Posterior vena cava (tissue), 2 donors: ENCODE measurements around the gene UBLCP1. TPM values are rescaled to one million over a fixed set of nuclear protein-coding genes. Genes with fewer than 3 reads are reported as not detected.
A peak's percentile ranks its signal among the peaks of the same experiment; 100 is the strongest.
"Not testable (repeated sequence)": the region's sequence is repeated elsewhere in the genome, so short reads cannot be mapped to it uniquely, and the experiment has no call there.

Experiments
- DNase-seq: peaks from one replicate; pipeline ENCODE4 v3.0.0-alpha.2; 2020; ENCODE audit warnings: low spot score
- intact Hi-C, 2 donors: fragments of 100-400 bp; cut with DNase I; formaldehyde crosslinking; loops; one replicate each; pipeline versions ENCODE4 v1.14.1 to v1.14.2; 2022 to 2023
- total RNA-seq, 2 donors: library from RNA; stranded (reverse); fragmentation: NEBNext Ultra II Directional; extraction: Animal tissue kit (Norgen Biotek cat#: 25700); gene quantifications; one replicate each; pipeline ENCODE4 v1.2.1, GENCODE V29; 2021
- donor health status: DM: yes; HTN: yes; CAD: no.
- donor health status: DM: yes; HTN: yes; CAD: no.

Gene UBLCP1
- total RNA-seq, 2 donors from 2014 or later, result 26.5 to 30.9 TPM

DNA sequence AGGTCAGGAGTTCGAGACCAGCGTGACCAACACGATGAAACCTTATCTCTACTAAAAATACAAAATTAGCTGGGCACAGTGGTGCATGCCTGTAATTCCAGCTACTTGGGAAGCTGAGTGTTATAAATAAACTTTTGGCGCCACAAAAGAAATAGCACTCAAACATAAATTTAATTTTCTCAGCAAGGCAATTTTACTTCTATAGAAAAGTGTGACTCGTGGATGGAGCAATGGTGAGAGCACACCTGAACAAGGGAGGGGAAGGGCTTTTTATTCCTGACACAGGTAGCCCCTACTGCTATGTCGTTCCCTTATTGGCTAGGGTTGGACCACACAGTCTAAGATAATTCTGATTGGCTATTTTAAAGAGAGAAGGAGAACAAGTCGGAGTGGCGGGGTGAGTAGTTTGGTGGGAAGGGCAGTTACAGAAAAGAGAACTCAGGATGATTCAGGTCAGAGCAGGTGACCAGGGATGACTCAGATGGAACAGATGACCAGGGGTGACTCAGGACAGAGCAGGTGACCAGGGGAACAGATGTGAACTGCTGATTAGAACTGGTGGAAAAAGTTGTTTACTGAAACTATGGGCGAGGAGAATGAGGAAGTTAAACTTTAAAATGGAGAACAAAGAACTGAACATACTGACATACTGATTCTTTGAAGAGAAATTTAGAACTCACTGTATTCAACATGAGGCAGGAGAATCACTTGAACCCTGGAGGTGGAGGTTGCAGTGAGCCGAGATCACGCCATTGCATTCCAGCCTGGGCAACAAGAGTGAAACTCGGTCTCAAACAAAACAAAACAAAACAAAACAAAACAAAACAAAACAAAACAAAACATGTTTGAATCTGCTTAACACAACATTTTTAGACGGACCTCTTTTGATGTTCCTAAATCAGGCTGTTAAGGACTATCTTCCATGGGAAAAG lies 39.1 kb downstream of the UBLCP1 start:
- DNase-seq, intact Hi-C loops: not testable (repeated sequence)

DNA sequence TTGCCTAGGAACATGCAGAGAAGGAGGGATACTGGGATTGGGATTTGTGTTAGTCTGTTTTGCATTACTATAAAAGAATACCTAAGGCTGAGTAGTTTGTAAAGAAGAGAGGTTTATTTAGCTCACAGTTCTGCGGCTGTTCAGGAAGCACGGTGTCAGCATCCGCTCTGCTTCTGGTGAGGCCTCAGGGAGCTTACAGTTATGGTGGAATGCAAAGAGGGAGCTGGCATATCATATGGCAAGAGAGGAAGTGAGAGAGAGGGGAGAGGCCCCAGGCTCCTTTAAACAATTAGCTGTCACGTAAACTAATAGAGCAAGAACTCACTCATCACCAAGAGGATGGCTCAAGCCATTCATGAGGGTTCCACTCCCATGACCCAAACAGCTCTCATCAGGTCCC lies 40.2 kb downstream of the UBLCP1 start:
- intact Hi-C loops, result no loop called here

DNA sequence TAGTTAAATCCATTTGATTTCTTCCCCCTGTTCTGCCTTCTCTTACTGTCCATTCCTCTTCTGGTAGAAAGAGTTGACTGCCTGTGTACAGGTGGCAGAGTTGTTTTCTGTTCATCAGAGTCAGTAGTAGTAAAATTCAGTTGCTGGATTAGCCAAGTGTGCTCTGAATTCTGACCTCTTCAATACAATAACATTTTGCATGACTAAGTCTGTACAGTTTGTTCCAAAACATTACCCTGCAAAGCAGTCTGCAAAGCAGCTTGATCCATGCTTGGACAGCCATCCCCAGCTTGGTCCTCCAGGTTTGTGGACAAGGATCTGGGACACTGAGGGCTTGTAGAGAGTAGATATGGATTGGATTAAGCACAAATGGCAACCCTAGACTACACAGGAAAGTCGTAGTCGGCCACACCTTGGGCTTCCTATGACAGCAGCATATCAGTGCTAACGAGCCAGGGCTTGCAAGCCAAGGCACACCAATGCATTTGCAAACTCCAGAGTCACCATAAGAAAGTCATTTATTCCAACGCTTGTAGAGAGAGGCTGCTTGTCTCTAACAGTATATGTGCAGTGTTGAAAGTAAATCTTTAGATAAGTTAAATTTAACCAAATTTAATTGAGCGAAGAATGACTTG lies 42.0 kb downstream of the UBLCP1 start:
- intact Hi-C loops, result no loop called here
- DNase-seq, result no peak

More for the DNA sequence above, 40.2 kb downstream of the UBLCP1 start:
- DNase-seq, result no peak

DNA sequence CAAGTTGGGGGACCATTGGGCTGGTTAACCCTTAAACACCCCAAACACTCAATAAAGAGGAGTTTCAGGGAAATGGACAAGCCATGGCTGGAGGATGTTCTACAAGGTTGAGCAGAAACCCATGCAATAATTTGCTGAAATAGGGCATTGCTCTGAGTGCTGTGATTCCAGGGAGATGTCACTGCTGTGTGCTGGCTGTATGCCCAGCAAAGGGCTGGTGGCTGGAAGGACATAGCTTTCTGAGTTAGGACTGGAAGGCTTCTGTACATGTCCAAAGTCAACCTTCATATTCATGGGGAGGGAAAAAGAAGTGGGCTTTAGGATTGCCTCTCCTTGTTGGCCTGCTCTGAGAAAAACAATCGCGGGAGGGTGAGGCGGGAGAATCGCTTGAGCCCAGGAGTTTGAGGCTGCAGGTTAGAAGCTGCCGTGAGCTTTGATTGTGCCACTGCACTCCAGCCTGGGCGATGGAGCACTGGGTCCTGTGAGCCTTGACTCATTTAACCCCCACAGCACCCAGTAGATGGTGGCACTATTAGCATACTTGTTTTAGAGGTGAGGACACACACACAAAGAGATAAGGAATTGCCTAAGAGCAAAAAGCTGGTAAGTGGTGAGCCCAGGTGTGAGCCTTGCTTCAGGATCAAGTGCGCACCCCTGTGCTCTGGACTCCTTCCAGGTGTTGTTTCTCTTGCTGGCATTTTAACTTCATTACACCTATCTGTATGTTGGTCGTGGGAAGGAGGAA lies 46.8 kb downstream of the UBLCP1 start:
- intact Hi-C loops, result no loop called here

DNA sequence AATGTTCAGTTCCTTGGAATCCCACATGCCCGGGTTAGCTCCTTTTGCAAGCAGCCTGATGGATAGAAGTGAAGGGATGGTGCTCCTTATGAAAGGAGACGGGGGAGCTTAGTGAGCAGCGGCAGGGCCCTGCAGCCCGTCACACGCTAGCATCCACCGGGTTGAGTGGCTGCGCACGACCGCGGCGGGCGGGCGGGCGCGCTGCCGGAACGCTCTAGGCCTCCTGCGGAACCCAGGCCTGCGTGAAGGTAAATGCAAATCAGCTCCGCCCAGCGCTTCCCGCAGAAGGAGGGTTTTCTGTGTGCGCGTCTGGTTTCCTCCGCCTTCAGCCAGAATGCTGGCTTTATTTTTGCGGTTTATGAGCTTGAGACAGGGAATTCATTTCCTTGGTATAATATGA lies 47.4 kb downstream of the UBLCP1 start:
- DNase-seq, result no peak
- intact Hi-C loops, result no loop called here

More for the DNA sequence above, 46.8 kb downstream of the UBLCP1 start:
- DNase-seq, result no peak

DNA sequence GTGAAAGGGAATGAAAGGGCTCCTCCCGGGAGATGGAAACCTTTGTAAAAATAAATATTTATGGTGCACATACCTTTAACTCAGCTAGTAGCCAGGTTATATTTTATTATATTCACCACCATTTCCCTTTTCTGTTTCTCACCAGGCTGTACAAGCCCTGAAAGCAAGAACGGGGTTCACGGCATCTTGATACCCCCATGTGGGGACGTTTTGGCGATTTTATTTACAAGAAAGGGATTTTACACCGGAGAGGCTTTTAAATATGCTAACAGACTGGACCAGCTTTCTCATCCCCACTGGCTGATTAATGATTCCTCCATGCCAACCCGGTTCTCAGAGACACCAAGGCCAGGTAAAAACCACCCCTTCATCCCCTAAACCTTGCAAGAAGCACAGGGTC lies 48.0 kb downstream of the UBLCP1 start:
- intact Hi-C loops, result no loop called here
- DNase-seq, result no peak

DNA sequence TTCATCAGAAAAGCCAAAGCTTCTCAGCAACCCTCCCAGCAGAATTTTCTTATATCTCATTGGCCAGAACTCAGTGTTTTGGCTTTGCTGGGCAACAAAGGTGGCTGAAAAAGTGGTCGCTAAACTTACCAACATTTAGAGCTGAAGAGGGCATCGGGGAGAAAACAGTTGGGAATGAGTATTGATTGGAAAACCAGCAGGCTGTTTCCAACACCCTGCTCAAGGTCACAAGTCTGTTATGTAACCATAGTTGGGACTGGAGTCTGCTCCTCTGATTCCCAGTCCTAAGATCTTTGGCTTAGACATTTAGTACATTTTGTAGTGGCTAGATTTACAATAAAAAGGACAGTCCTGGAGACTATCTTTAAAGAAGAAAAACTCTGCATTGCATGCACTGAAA lies 50.1 kb downstream of the UBLCP1 start:
- DNase-seq, result no peak

DNA sequence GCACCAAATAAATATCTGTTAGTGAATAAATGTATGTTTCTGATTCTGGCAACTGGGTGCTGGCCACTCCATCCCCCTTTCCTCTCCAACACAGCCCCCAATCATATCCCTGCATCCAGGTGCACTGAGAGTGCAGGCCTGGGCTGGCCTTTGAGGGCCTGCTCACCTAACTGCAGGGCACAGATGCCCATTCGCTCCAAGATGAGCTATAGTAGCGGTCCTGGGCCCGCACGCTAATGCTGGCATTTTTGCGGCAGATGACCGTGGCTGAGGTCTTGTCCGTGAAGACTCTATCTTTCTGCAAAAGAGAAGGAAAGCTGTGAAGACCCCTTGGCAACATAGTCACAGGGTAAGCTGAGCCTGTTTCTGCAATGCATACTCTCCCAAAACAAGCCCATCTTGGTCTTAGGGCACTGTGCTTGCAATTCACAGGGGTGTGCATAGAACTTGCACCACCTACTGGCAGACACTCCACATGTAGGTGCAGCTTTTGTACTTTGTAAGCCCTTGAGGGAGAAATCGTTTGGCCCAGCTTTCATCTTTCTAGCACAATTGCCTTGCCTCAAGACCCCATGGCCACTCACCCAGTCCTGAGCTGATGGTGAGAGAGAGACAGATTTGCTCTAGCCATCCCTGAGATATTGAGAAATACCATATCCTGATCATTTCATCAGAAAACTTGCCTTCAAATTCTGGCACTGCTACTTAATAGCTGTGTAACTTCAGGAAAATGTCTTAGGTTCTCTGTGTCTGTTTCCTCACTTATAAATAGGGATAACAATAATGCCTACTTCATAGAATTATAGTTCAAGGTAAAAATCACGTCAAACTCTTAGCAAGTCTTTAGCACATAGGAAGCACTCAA lies 53.7 kb downstream of the UBLCP1 start:
- intact Hi-C loops, result no loop called here
- DNase-seq, result no peak

More for the DNA sequence above, 50.1 kb downstream of the UBLCP1 start:
- intact Hi-C loops, result no loop called here

DNA sequence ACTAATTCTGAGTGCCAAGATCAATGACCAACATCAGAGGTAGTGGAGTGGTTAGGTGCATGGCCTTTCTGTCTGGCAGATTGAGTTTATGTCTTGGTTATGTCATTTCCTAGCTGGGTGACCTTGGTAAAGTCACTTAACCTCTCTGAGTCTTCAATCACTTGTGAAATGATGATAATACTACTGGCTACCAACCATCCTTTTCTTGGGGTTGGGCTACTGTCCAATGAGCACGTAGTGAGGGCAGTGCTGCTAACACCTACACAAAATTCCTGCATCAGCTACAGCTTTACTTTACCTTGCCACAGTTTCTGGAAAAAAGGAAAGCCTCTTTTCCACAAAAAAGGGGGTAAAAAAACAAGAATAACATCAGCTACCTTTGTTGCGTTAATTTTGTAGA lies 54.8 kb downstream of the UBLCP1 start:
- no peak for DNase-seq
- intact Hi-C loops, result no loop called here

DNA sequence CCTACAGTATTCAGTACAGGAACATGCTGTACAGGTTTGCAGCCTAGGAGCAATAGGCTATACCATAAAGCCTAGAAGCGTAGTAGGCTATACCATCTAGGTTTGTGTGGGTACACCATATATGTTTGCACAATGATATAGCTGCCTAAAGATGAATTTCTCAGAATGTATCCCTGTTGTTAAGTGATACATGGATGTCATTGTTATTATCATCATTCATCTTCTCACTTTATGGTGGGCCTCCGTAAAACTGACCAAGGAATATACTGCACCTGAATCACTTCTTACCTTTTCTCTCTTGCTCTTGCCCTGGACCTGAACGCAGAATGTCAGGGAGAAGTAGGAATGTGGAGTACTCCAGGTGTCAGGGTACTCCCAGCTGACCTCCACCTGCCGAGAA lies 55.4 kb downstream of the UBLCP1 start:
- intact Hi-C loops, result no loop called here
- no peak for DNase-seq

DNA sequence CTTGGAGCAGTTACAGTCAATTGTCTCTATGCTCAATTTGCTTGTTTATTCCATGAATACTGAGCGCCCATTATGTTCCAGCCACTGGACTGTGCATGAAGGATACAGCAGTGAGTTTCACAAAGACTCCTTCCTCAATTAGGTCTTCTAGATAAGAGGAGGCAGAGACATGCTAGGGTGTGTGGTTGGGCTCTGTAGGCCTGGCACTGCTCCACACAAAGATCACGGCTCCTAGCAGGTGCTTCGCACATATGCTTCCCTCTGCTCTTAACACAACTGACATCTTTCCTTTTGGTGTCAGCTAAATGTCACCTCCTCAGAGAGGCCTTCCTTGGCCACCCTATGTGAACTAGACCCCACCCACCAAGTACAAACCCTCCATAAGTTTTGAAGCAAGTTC lies 56.3 kb downstream of the UBLCP1 start:
- no peak for DNase-seq
- intact Hi-C loops, result no loop called here

DNA sequence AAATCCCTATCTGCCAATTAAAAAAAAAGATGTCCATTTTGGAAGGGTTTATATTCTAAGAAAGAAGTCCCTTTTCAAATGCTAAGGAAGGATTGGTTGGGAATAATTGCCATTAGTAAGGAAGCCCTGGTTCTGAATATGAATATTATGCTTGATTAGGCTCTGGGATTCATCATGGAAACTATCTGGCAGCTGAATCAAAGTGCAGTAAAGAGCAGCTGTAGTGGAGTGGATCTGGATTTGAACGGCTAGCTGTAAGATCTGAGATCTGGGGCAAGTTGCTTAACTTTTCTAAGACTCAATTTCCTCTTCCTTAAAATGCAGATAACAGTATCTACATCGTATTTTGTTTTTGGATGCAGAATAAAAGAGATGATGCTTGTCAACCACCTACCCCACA lies 56.7 kb downstream of the UBLCP1 start:
- DNase-seq, result no peak
- intact Hi-C loops, result no loop called here

DNA sequence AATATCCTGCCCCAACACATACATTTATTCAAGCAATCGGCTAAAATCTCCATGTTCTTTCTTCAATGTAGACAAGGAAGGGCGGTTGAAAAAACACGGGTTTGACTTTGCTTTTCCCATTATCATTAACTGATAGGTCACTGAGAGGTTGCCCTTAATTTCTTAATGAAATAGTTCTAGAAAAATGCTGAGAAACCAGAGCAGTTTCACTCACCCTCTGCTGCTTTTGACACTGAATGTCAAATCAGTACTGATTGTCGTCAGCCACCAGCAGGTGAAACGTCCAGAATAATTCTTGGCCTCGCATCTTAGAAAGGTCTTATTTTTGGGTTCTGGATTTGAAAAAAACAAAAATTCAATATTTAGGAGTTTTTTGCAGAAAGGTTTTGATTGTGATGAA lies 59.1 kb downstream of the UBLCP1 start:
- intact Hi-C loops, result no loop called here
- no peak for DNase-seq

DNA sequence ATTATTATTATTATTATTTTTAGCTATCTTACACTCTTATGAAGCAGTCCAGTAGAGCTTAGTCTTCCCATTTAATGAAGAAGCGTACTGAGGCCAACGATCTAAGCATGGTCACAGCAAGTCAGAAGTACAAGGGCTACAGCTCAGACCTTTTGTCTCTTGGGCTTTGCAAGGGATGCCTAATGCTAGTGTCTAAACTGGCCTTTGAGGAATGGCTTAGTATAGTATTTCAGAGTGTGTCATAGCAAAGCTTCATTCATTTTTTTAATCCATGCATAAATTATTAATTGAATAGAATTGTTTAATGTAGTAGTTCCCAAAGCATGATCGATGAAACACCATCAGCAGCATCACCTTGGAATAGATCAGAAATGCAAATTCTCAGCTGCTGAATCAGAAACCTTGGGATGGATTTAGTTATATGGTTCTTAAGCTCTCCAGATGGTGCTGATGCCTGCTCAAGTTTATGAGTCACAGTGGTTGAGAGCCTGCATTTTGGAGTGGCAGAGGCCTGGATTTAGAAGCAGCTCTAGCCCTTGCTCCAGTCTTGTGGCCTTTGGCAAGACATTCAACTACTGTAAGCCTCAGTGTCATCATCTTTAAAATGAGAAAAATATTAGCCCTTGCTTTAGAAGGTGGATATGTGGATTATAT lies 61.1 kb downstream of the UBLCP1 start:
- DNase-seq, result no peak
- intact Hi-C loops, result no loop called here

DNA sequence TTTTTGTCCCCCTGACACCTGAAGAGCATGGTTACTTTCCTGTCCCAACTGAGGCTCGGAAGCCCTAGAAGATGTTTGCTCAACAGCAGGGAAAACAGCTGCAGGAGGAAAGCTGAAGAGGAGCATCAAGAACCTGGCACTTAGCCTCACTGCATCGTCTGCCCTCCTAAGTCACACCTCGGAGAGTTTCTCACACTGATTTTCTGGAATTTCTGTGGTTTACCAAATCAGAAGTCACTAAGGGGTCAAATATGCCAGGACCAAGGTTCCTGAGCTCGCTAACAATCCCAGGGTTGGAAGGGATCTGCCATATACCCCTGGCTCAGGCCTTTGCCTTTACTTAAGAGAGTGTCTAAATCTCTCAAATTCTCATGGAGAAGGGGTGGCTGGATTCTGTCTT lies 61.9 kb downstream of the UBLCP1 start:
- DNase-seq, result no peak
- intact Hi-C loops, result no loop called here

DNA sequence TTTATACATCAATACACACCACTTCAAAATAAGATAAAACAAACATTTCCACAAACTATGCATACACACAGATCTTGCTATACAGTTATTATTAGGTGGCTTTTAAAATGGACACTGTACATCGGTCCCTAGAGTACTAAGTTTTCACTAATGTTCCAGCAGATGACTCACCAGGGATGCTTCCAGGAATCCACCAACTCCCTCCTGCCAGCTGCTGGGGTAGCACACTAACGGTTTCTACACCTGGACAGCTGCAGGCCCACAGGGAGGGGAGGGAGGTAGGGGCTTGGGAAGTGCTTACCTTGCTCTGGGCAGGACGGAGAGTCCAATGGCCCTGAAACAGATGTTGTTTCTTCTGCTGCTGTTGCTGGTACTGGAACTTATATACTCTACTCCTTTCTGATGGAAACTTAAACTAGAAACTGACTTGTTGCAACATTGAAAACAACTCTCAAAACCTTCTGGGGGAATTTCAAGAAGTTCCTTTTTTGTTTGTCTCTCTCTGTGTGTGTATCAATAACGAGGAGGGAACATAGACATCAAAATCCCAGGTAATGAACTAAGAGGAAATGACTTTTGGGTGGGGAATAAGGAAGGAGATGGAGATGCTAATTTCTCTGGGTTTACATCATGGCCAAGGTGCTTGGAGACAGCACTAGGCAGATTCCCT lies 67.2 kb downstream of the UBLCP1 start, which contains the start of gene IL12B:
Gene IL12B, minus strand, starts transcription at position 357 of the 670 bp plus-strand sequence. CDS start 3,705 bp downstream, outside the sequence.
- no peak for DNase-seq
- intact Hi-C loops, result no loop called here

DNA sequence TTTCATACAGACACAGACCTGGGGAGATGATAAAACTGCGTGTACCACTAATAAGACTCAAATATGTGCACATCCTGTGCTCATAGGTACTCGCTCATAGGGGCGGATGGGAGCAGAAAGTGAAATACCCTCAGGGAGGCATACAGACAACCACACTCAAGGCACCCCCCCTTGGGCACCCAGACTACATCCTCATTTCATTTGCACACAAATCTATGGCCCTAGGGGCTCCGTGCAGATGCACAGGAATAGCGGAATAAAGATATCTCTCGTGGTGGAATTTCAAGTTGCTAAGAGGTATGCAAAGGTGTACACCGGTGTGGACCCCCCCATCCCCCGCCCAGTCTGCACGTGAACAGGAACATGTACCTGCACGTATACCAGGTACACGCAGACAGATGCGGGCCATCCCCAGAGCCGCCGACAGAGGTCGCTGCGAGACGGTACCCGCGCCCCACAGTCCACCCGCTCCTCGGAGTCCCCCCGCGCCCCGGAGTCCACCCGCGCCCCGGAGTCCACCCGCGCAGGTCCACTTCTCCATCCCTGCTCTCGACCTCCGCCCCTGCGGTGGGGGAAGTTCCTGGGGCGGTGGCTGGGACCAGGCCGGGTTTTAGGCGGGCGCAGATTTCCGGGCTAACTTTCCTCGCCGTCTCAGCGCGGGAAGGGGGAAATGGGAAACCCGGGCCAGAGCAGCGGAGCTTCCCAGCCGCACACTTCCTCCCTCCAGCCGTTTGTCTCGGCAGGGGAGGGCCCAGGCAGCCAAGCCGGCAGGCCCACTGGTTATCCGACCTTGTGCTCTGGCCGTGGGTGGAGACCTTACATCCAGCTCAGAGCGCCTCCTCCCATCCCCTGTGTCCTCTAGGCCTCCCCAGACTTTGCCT lies 68.2 kb downstream of the UBLCP1 start:
- DNase-seq, result peak; percentile 90
- intact Hi-C loops, result no loop called here
